Endothelial cell of umbilical vein (primary cell): Measurements from ENCODE around the gene PPP4R4. TPM values are rescaled to one million over a fixed set of nuclear protein-coding genes. Genes with fewer than 3 reads are reported as not detected.

Source experiments
- BruUV-seq: library from RNA; stranded (reverse); fragments of 400-500 nt; replicated peaks from 2 replicates; lab custom pipeline; 2021; lab: Mats Ljungman, UMichigan
- CTCF ChIA-PET: fragments of 300-600, 350-600 bp; sonication (Branson Sonifier 250); formaldehyde crosslinking; loops from one replicate; lab custom pipeline; 2021; ENCODE audit warnings: antibody characterized with exemption, inconsistent platforms; lab: Charles Lee
- POLR2A ChIA-PET: fragments of 300-600, 350-600 bp; sonication (Branson Sonifier 250); formaldehyde crosslinking; loops from one replicate; lab custom pipeline; 2021; ENCODE audit warnings: antibody characterized with exemption, inconsistent platforms; lab: Charles Lee
- DNase-seq: peaks from one replicate; pipeline ENCODE4 v3.0.0-alpha.2; 2011; ENCODE audit warnings: low read depth, low spot score
- FAIRE-seq: peaks from 2 replicates; lab custom pipeline; 2011; peaks lifted over from hg19 to GRCh38; lab: Jason Lieb, UNC
- H2AFZ ChIP-seq: 2 replicates; pipeline ENCODE4 v1.6.0; 2012; ENCODE audit warnings: low read depth, low read length, control low read depth, inconsistent platforms
- H3K27ac ChIP-seq: 2 replicates; pipeline ENCODE4 v1.5.1; 2011; ENCODE audit warnings: low read depth, mild to moderate bottlenecking, control low read depth, low read length, moderate library complexity; ENCODE audit not compliant: insufficient read depth
- H3K27me3 ChIP-seq, 2 experiments: 2 replicates each; pipeline versions ENCODE4 v1.6.0 to v1.6.1; 2011; ENCODE audit warnings: low read length in 2 of 2, mixed read lengths in 1 of 2; ENCODE audit not compliant: control insufficient read depth in 2 of 2, insufficient read depth in 2 of 2
- H3K36me3 ChIP-seq, 2 experiments: 2 replicates in 1 of 2; 3 replicates in 1 of 2; pipeline ENCODE4 v1.5.1; 2011; ENCODE audit warnings: low read length in 2 of 2, mild to moderate bottlenecking in 1 of 2, moderate library complexity in 1 of 2; ENCODE audit not compliant: control insufficient read depth in 2 of 2, insufficient read depth in 2 of 2; ENCODE audit errors: extremely low read depth in 1 of 2
- H3K4me1 ChIP-seq: 3 replicates; pipeline ENCODE4 v1.5.1; 2011; ENCODE audit warnings: mild to moderate bottlenecking, low read length; ENCODE audit not compliant: control insufficient read depth, insufficient read depth; ENCODE audit errors: extremely low read depth
- H3K4me2 ChIP-seq: 2 replicates; pipeline ENCODE4 v1.6.1; 2011; ENCODE audit warnings: low read length, control low read depth, mixed read lengths; ENCODE audit not compliant: insufficient read depth
- H3K4me3 ChIP-seq, 3 experiments: fragments of 200-600 bp in 1 of 3; sonication (generic), shearing (Covaris generic) in 1 of 3; replicated peaks in 1 of 3; 2 replicates each; pipeline ENCODE4 v1.5.1; 2011 to 2016; ENCODE audit warnings: control low read depth in 3 of 3, low read length in 3 of 3, mild to moderate bottlenecking in 2 of 3, inconsistent platforms in 1 of 3, low read depth in 1 of 3, moderate library complexity in 1 of 3; ENCODE audit not compliant: insufficient read depth in 1 of 3
- H3K79me2 ChIP-seq: 2 replicates; pipeline ENCODE4 v1.6.0; 2012; ENCODE audit warnings: low read length, inconsistent platforms; ENCODE audit not compliant: control insufficient read depth, insufficient read depth
- H3K9ac ChIP-seq: replicated peaks from 2 replicates; pipeline ENCODE3; 2011; ENCODE audit warnings: low read length, control low read depth; ENCODE audit not compliant: insufficient read depth; ENCODE audit errors: extremely low read depth
- H3K9me1 ChIP-seq: replicated peaks from 3 replicates; pipeline ENCODE4 v1.6.0; 2011; ENCODE audit warnings: mild to moderate bottlenecking, low read length; ENCODE audit not compliant: control insufficient read depth, insufficient read depth; ENCODE audit errors: extremely low read depth
- H3K9me3 ChIP-seq: replicated peaks from 2 replicates; pipeline ENCODE4 v1.5.1; 2012; ENCODE audit warnings: low read length, inconsistent platforms; ENCODE audit not compliant: control insufficient read depth, insufficient read depth
- H4K20me1 ChIP-seq: replicated peaks from 2 replicates; pipeline ENCODE3; 2011; ENCODE audit warnings: mild to moderate bottlenecking, low read length; ENCODE audit not compliant: control insufficient read depth, insufficient read depth; ENCODE audit errors: extremely low read depth
- EZH2 ChIP-seq: IDR thresholded peaks from 2 replicates; pipeline ENCODE4 v1.6.1; 2012; ENCODE audit warnings: borderline replicate concordance, low read depth, mild to moderate bottlenecking, moderate library complexity, low read length, inconsistent platforms; ENCODE audit not compliant: severe bottlenecking
- FOS ChIP-seq: IDR thresholded peaks from 2 replicates; pipeline ENCODE4 v1.6.1; 2011; ENCODE audit warnings: mild to moderate bottlenecking, low read length, moderate library complexity, borderline replicate concordance; ENCODE audit not compliant: insufficient read depth
- GATA2 ChIP-seq: IDR thresholded peaks from 2 replicates; pipeline ENCODE4 v1.7.0; 2011; ENCODE audit warnings: low read depth, mild to moderate bottlenecking, moderate library complexity, mixed read lengths, low read length; ENCODE audit not compliant: insufficient read length, insufficient read depth
- JUN ChIP-seq: IDR thresholded peaks from 2 replicates; pipeline ENCODE4 v1.6.1; 2011; ENCODE audit warnings: borderline replicate concordance, low read depth; ENCODE audit not compliant: insufficient read length, insufficient read depth
- MYC ChIP-seq: IDR thresholded peaks from one replicate; pipeline ENCODE4 v1.6.1; 2011; ENCODE audit warnings: mild to moderate bottlenecking, low read depth, low read length
- POLR2A ChIP-seq: IDR thresholded peaks from 2 replicates; pipeline ENCODE4 v1.6.1; 2012; ENCODE audit warnings: low read depth, mild to moderate bottlenecking, control low read depth, low read length
- POLR2AphosphoS5 ChIP-seq: IDR thresholded peaks from 2 replicates; pipeline ENCODE4 v1.6.1; 2012; ENCODE audit warnings: low read depth, mild to moderate bottlenecking, control low read depth, low read length, moderate library complexity; ENCODE audit not compliant: insufficient read depth
- dilution Hi-C: fragments of 300-500 bp; cut with MboI; formaldehyde crosslinking; loops from one replicate; pipeline ENCODE4 v1.15.0; 2019; ENCODE audit warnings: low sequenced_read_pairs; ENCODE audit not compliant: extremely low pct_ligation_motif_present
- intact Hi-C: fragments of 100-400 bp; cut with micrococcal nuclease; formaldehyde crosslinking; loops from one replicate; pipeline ENCODE4 v1.10.0; 2022
- polyA plus RNA-seq, 4 experiments: library from polyadenylated mRNA; depleted of rRNA in 3 of 4; stranded (reverse) in 3 of 4; unstranded in 1 of 4; fragments of >200 nt; gene quantifications; 2 replicates each; pipeline versions ENCODE4 v1.2.1 to v1.2.3, GENCODE V29; 2011 to 2012; ENCODE audit warnings: missing spikeins in 1 of 4
- total RNA-seq: library from RNA; stranded (reverse); gene quantifications from 2 replicates; pipeline ENCODE4 v1.2.3, GENCODE V29; 2021
- TF ChIP-seq, protein P1 (sequence below): IDR thresholded peaks from 2 replicates; pipeline ENCODE4 v1.6.1; 2011; ENCODE audit not compliant: insufficient read depth, insufficient read length
- TF ChIP-seq, protein P2 (sequence below), 2 donors: IDR thresholded peaks; 1 replicate in 1 of 2; 2 replicates in 1 of 2; pipeline ENCODE4 v1.5.1; 2011; ENCODE audit warnings: low read length in 2 of 2, mild to moderate bottlenecking in 2 of 2, moderate library complexity in 2 of 2, control low read depth in 1 of 2, inconsistent platforms in 1 of 2, low read depth in 1 of 2; ENCODE audit not compliant: insufficient read depth in 1 of 2; ENCODE audit errors: extremely low read depth in 1 of 2

Gene PPP4R4
- total and polyA plus RNA-seq, 2 donors (not counting 3 experiments of a cell fraction or from before 2014, with no cell fraction given): not detected

DNA sequence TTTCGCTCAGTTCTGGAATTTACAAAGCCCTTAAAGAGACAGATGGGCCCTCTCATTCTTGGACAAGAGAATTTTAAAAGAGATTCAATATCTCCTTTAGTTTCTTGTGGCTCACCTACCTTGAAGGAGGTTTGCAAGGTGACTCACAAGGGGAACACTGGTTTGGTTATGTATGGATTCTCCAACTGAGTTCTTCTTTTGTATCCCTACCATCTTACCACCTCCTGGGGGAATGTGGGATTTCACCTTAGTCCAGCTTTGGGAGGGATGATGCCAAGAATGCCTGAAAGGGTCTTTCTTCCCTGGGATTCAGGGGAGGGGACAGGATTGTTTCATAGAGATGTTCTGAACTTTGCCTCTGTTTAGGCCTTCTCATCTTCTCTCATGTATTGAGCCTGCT lies 3.7 kb downstream of the PPP4R4 start:
- H3K36me3 ChIP-seq: no peaks in the 10 kb centered on the region
- DNase-seq (no peak), FAIRE-seq (no peak)
- H3K27me3 ChIP-seq: peaks cover 33 to 70% of the 10 kb centered on the region in 2 experiments
- no peak overlapping the region for H3K4me3 ChIP-seq
- H3K79me2 ChIP-seq: no peaks in the 10 kb centered on the region
- H3K4me1 ChIP-seq: peaks cover 3% of the 10 kb centered on the region
- intact Hi-C loops: no loop called here
- no peaks in the 10 kb centered on the region for H3K9me3 ChIP-seq
- no peak overlapping the region for H3K9ac ChIP-seq
- no peak overlapping the region for H3K27ac ChIP-seq
- no peaks in the 10 kb centered on the region for H4K20me1 ChIP-seq
- H3K9me1 ChIP-seq: no peaks in the 10 kb centered on the region
- dilution Hi-C loops: no loop called here
- POLR2A ChIA-PET: no interaction called here
- CTCF ChIA-PET: interaction anchor here (1.0 kb wide), 1 partner anchor 238 kb away, joined by 3 read pairs; no protein-coding TSS in a partner anchor
- no TSS peak for BruUV-seq
- TF ChIP-seq, protein P1, sequence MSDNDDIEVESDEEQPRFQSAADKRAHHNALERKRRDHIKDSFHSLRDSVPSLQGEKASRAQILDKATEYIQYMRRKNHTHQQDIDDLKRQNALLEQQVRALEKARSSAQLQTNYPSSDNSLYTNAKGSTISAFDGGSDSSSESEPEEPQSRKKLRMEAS: no peak
- TF ChIP-seq POLR2AphosphoS5: no peak
- TF ChIP-seq, protein P2, sequence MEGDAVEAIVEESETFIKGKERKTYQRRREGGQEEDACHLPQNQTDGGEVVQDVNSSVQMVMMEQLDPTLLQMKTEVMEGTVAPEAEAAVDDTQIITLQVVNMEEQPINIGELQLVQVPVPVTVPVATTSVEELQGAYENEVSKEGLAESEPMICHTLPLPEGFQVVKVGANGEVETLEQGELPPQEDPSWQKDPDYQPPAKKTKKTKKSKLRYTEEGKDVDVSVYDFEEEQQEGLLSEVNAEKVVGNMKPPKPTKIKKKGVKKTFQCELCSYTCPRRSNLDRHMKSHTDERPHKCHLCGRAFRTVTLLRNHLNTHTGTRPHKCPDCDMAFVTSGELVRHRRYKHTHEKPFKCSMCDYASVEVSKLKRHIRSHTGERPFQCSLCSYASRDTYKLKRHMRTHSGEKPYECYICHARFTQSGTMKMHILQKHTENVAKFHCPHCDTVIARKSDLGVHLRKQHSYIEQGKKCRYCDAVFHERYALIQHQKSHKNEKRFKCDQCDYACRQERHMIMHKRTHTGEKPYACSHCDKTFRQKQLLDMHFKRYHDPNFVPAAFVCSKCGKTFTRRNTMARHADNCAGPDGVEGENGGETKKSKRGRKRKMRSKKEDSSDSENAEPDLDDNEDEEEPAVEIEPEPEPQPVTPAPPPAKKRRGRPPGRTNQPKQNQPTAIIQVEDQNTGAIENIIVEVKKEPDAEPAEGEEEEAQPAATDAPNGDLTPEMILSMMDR (IDR thresholded peaks at IDR 0.05; ENCODE audit: extremely low read depth in 1 of 2, insufficient read depth in 1 of 2, low read depth in 1 of 2, low read length in 2 of 2): no peak
- H3K4me2 ChIP-seq: no peak overlapping the region
- no peak overlapping the region for H2AFZ ChIP-seq

DNA sequence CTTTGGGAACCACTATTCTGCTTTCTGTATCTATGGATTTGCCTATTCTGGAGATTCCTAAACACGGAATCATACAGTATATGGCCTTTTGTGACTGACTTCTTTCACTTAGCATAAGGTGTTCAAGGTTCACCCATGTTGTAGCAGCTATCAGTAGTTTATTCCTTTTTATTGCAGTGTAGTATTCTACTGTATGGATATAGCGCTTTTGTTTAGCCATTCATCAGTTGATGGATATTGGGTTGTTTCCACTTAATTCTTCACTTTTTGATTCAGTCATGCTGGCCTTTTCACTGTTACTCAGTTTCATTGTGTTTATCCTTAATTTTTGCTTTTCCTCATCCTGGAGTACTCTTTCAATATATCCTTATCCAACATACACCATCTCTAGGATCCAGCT lies 5.1 kb downstream of the PPP4R4 start:
- TF ChIP-seq POLR2A (no peak), MYC (no peak), GATA2 (no peak), POLR2AphosphoS5 (no peak), JUN (no peak), EZH2 (no peak), FOS (no peak)
- TF ChIP-seq, protein P1: no peak
- TF ChIP-seq, protein P2 (IDR thresholded peaks at IDR 0.05; ENCODE audit: extremely low read depth in 1 of 2, insufficient read depth in 1 of 2, low read depth in 1 of 2, low read length in 2 of 2): no peak
- Histone ChIP-seq H3K4me1 (no peaks in the 10 kb centered on the region), H3K79me2 (no peaks in the 10 kb centered on the region), H4K20me1 (no peaks in the 10 kb centered on the region), H3K27ac (no peak overlapping the region), H3K27me3 (peaks cover 32 to 66% of the 10 kb centered on the region in 2 experiments), H3K4me2 (no peak overlapping the region), H2AFZ (no peak overlapping the region), H3K9me1 (no peaks in the 10 kb centered on the region), H3K9me3 (no peaks in the 10 kb centered on the region), H3K4me3 (no peak overlapping the region), H3K36me3 (no peaks in the 10 kb centered on the region), H3K9ac (no peak overlapping the region)
- no TSS peak for BruUV-seq
- FAIRE-seq: no peak
- dilution Hi-C loops: no loop called here
- no peak for DNase-seq
- ChIA-PET CTCF (interaction anchor here (0.7 to 1.9 kb wide), 5 partner anchors 9 to 47 kb away, joined by 3 to 7 read pairs (median 3); no protein-coding TSS in a partner anchor), POLR2A (no interaction called here)
- intact Hi-C loops: no loop called here
